Liver (tissue), 9 donors: ENCODE data around the gene CCND1. TPM values are rescaled to one million over a fixed set of nuclear protein-coding genes. Genes with fewer than 3 reads are reported as not detected.

ENCODE experiments used
- DNase-seq: peaks from one replicate; pipeline ENCODE4 v3.0.0-alpha.2; 2017; ENCODE audit warnings: low spot score
- H3K27ac ChIP-seq, 2 donors: one replicate each; pipeline ENCODE4 v1.7.0; 2013; ENCODE audit warnings: inconsistent platforms in 2 of 2, low read length in 2 of 2, control low read depth in 1 of 2, low read depth in 1 of 2, mild to moderate bottlenecking in 1 of 2
- H3K27me3 ChIP-seq, 4 donors: one replicate each; pipeline versions ENCODE4 v1.6.1 to v1.7.0; 2013; ENCODE audit warnings: low read length in 3 of 4, inconsistent platforms in 1 of 4, mild to moderate bottlenecking in 1 of 4, moderate library complexity in 1 of 4; ENCODE audit not compliant: control insufficient read depth in 4 of 4, insufficient read depth in 4 of 4
- H3K36me3 ChIP-seq, 4 donors: one replicate each; pipeline versions ENCODE4 v1.6.1 to v1.7.0; 2013; ENCODE audit warnings: low read length in 3 of 4, mild to moderate bottlenecking in 3 of 4, low read depth in 1 of 4, moderate library complexity in 1 of 4; ENCODE audit not compliant: control insufficient read depth in 4 of 4, insufficient read depth in 3 of 4
- H3K4me1 ChIP-seq, 4 donors: one replicate each; pipeline versions ENCODE4 v1.6.1 to v1.7.0; 2013; ENCODE audit warnings: low read length in 3 of 4, mild to moderate bottlenecking in 3 of 4, moderate library complexity in 1 of 4; ENCODE audit not compliant: control insufficient read depth in 4 of 4, insufficient read depth in 4 of 4
- H3K4me3 ChIP-seq, 3 donors: one replicate each; pipeline versions ENCODE4 v1.6.1 to v1.7.0; 2013; ENCODE audit warnings: low read length in 3 of 3, control low read depth in 1 of 3, low read depth in 1 of 3, mild to moderate bottlenecking in 1 of 3
- H3K9ac ChIP-seq, 2 donors: one replicate each; pipeline ENCODE4 v1.7.0; 2013; ENCODE audit warnings: low read length in 2 of 2, mild to moderate bottlenecking in 2 of 2, moderate library complexity in 2 of 2, control low read depth in 1 of 2, low read depth in 1 of 2
- H3K9me3 ChIP-seq, 4 donors: one replicate each; pipeline versions ENCODE4 v1.6.1 to v1.7.0; 2013; ENCODE audit warnings: low read length in 3 of 4; ENCODE audit not compliant: control insufficient read depth in 4 of 4
- ATF3 ChIP-seq: IDR thresholded peaks from 2 replicates; pipeline ENCODE4 v1.6.1; 2016; ENCODE audit warnings: antibody characterized with exemption
- CTCF ChIP-seq: fragments of 150-350 bp; IDR thresholded peaks from 2 replicates; pipeline ENCODE4 v1.5.1; 2017; ENCODE audit warnings: improper control_type of control experiment, low read depth, low read length; ENCODE audit not compliant: missing input control
- EGR1 ChIP-seq, 2 donors: IDR thresholded peaks; 2 replicates each; pipeline ENCODE4 v1.6.1; 2016 to 2018; ENCODE audit warnings: antibody characterized with exemption in 2 of 2, low read depth in 2 of 2
- FOXA1 ChIP-seq: IDR thresholded peaks from 2 replicates; pipeline ENCODE4 v1.6.1; 2016; ENCODE audit warnings: antibody characterized with exemption
- FOXA2 ChIP-seq: IDR thresholded peaks from 2 replicates; pipeline ENCODE4 v1.6.1; 2016; ENCODE audit warnings: antibody characterized with exemption
- GABPA ChIP-seq, 2 donors: IDR thresholded peaks in 1 of 2; conservative IDR thresholded peaks in 1 of 2; 2 replicates each; pipeline ENCODE4 v1.6.1; 2016; ENCODE audit warnings: antibody characterized with exemption in 2 of 2, mild to moderate bottlenecking in 1 of 2, moderate library complexity in 1 of 2
- HNF4A ChIP-seq, 2 donors: conservative IDR thresholded peaks; 2 replicates each; pipeline ENCODE4 v1.6.1; 2016; ENCODE audit warnings: antibody characterized with exemption in 2 of 2, mild to moderate bottlenecking in 2 of 2
- HNF4G ChIP-seq: IDR thresholded peaks from 2 replicates; pipeline ENCODE4 v1.6.1; 2016; ENCODE audit warnings: antibody characterized with exemption
- JUND ChIP-seq, 2 donors: IDR thresholded peaks; 2 replicates each; pipeline ENCODE4 v1.6.1; 2016; ENCODE audit warnings: antibody characterized with exemption in 2 of 2
- MAX ChIP-seq: IDR thresholded peaks from 2 replicates; pipeline ENCODE4 v1.6.1; 2016; ENCODE audit warnings: antibody characterized with exemption
- NR2F2 ChIP-seq: IDR thresholded peaks from 2 replicates; pipeline ENCODE4 v1.6.1; 2016; ENCODE audit warnings: antibody characterized with exemption
- RAD21 ChIP-seq, 2 donors: IDR thresholded peaks; 2 replicates each; pipeline ENCODE4 v1.6.1; 2016; ENCODE audit warnings: antibody characterized with exemption in 2 of 2, mild to moderate bottlenecking in 2 of 2
- REST ChIP-seq: IDR thresholded peaks from 2 replicates; pipeline ENCODE4 v1.6.1; 2016; ENCODE audit warnings: antibody characterized with exemption, mild to moderate bottlenecking
- RXRA ChIP-seq, 2 donors: IDR thresholded peaks; 2 replicates each; pipeline ENCODE4 v1.6.1; 2017 to 2018; ENCODE audit warnings: antibody characterized with exemption in 2 of 2, mild to moderate bottlenecking in 1 of 2
- SP1 ChIP-seq: IDR thresholded peaks from 2 replicates; pipeline ENCODE4 v1.6.1; 2018; ENCODE audit warnings: antibody characterized with exemption, mild to moderate bottlenecking
- TAF1 ChIP-seq: conservative IDR thresholded peaks from 2 replicates; pipeline ENCODE4 v1.6.1; 2016; ENCODE audit warnings: antibody characterized with exemption, mild to moderate bottlenecking
- WGBS: extraction: QIAGEN DNeasy Blood & Tissue Kit; methylation state at CpG from one replicate; pipeline ENCODE4 v1.1.7; 2013; 5-methylcytosine and 5-hydroxymethylcytosine counted together
- polyA plus RNA-seq, 2 donors: library from polyadenylated mRNA; stranded (reverse) in 1 of 2; unstranded in 1 of 2; fragments of 200-250 nt in 1 of 2; fragments of >200 nt in 1 of 2; fragmentation: Nextera tagmentation in 1 of 2; extraction: Ambion mirVana in 1 of 2; gene quantifications; one replicate each; pipeline versions ENCODE4 v1.2.1 to v1.2.3, GENCODE V29; 2013 to 2015
- total RNA-seq, 2 donors: library from RNA; depleted of rRNA; stranded (reverse); fragments of >200 nt; gene quantifications; one replicate each; pipeline ENCODE4 v1.2.3, GENCODE V29; 2014
- donor health status: healthy.
- donor health status: healthy.
- donor health status: healthy.
- donor health status: healthy.
- donor health status: healthy.

The CCND1 gene
- total and polyA plus RNA-seq, 4 donors = 28.9 to 100 (median 53.3) TPM

GRCh38 chr11:69615545-69616278 is 25.2 kb upstream of the CCND1 start:
- DNase-seq = no peak
- no peak overlapping the region for H3K9ac ChIP-seq
- H3K36me3 ChIP-seq = no peaks in the 10 kb centered on the region
- TF ChIP-seq HNF4A (conservative IDR thresholded peaks at IDR 0.05) (peak; percentile 57 to 59), RXRA (IDR thresholded peaks at IDR 0.05) (no peak), RAD21 (IDR thresholded peaks at IDR 0.05) (no peak), SP1 (no peak), FOXA2 (no peak), HNF4G (no peak)
- no peak overlapping the region for H3K27ac ChIP-seq
- no peaks in the 10 kb centered on the region for H3K9me3 ChIP-seq
- H3K27me3 ChIP-seq = no peaks in the 10 kb centered on the region
- no peak overlapping the region for H3K4me3 ChIP-seq
- WGBS = 85% methylated on average over 16 of the region's 16 CpGs
- no peaks in the 10 kb centered on the region for H3K4me1 ChIP-seq

GRCh38 chr11:69617220-69617619 is 23.7 kb upstream of the CCND1 start:
- TF ChIP-seq JUND (IDR thresholded peaks at IDR 0.05) (no peak), TAF1 (no peak), FOXA1 (no peak), ATF3 (no peak), RAD21 (IDR thresholded peaks at IDR 0.05) (no peak), NR2F2 (no peak), MAX (no peak), FOXA2 (no peak), CTCF (no peak)
- Histone ChIP-seq H3K36me3 (no peaks in the 10 kb centered on the region), H3K4me3 (no peak overlapping the region), H3K27me3 (no peaks in the 10 kb centered on the region), H3K27ac (no peak overlapping the region), H3K9me3 (no peaks in the 10 kb centered on the region), H3K9ac (no peak overlapping the region), H3K4me1 (no peaks in the 10 kb centered on the region)
- DNase-seq = no peak
- WGBS = 93% methylated on average over 4 of the region's 4 CpGs

- no peak overlapping the region for H3K9ac ChIP-seq
- no peaks in the 10 kb centered on the region for H3K9me3 ChIP-seq
- H3K27ac ChIP-seq = no peak overlapping the region
- WGBS = 92% methylated on average over 10 of the region's 10 CpGs
- DNase-seq = no peak
- no peak overlapping the region for H3K4me3 ChIP-seq
- H3K4me1 ChIP-seq = no peaks in the 10 kb centered on the region
- no peaks in the 10 kb centered on the region for H3K36me3 ChIP-seq
- no peaks in the 10 kb centered on the region for H3K27me3 ChIP-seq
- TF ChIP-seq HNF4A (conservative IDR thresholded peaks at IDR 0.05) (no peak), CTCF (no peak), FOXA2 (no peak), TAF1 (no peak), EGR1 (IDR thresholded peaks at IDR 0.05; ENCODE audit: low read depth in 2 of 2) (no peak), MAX (no peak), GABPA (IDR thresholded peaks at IDR 0.05 in 1 of 2, conservative IDR thresholded peaks at IDR 0.05 in 1 of 2) (no peak), SP1 (no peak), REST (no peak), NR2F2 (no peak), JUND (IDR thresholded peaks at IDR 0.05) (no peak), FOXA1 (no peak), ATF3 (no peak)
Measured at GRCh38 chr11:69617682-69618081, 23.3 kb upstream of the CCND1 start.
